Measurements from ENCODE around the gene DTHD1.

DTHD1 gene

GRCh38 chr4:36360755-36361154 is 79.3 kb downstream of the DTHD1 start:
- DNase-seq (ENCODE audit: low spot score): no peak
- CTCF ChIA-PET: no interaction called here
- TF ChIP-seq, protein P1, sequence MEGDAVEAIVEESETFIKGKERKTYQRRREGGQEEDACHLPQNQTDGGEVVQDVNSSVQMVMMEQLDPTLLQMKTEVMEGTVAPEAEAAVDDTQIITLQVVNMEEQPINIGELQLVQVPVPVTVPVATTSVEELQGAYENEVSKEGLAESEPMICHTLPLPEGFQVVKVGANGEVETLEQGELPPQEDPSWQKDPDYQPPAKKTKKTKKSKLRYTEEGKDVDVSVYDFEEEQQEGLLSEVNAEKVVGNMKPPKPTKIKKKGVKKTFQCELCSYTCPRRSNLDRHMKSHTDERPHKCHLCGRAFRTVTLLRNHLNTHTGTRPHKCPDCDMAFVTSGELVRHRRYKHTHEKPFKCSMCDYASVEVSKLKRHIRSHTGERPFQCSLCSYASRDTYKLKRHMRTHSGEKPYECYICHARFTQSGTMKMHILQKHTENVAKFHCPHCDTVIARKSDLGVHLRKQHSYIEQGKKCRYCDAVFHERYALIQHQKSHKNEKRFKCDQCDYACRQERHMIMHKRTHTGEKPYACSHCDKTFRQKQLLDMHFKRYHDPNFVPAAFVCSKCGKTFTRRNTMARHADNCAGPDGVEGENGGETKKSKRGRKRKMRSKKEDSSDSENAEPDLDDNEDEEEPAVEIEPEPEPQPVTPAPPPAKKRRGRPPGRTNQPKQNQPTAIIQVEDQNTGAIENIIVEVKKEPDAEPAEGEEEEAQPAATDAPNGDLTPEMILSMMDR (conservative IDR thresholded peaks at IDR 0.05; ENCODE audit: low read depth): no peak
- no peak overlapping the region for H3K27ac ChIP-seq
- POLR2A ChIA-PET (ENCODE audit: low non-redundant PET): no interaction called here

DNA sequence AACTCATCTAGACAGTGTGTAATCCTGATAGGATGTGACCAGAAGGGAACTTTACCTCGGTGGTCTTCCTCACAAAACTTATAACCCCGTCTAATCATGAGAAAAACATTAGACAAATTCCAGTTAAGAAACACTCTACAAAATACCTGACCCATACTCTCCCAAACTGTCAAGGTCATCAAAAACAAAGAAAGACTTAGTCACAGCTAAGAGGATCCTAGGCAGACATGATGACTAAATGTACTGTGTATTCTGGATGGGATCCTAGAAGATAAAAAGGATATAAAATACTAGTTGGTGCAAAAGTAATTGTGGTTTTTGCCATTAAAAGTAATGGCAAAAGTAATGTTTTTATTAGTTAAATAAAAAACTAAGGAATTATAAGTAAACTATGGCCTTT is 81.6 kb downstream of the DTHD1 start:
- TF ChIP-seq, protein P1 (conservative IDR thresholded peaks at IDR 0.05; ENCODE audit: low read depth): no peak
- CTCF ChIA-PET: interaction anchor here (0.6 to 0.7 kb wide), 2 partner anchors 37 to 1687 kb away, joined by 3 to 6 read pairs; no protein-coding TSS in a partner anchor
- H3K27ac ChIP-seq: no peak overlapping the region
- POLR2A ChIA-PET (ENCODE audit: low non-redundant PET): no interaction called here
- peak; percentile 26 for DNase-seq (ENCODE audit: low spot score)

DNA sequence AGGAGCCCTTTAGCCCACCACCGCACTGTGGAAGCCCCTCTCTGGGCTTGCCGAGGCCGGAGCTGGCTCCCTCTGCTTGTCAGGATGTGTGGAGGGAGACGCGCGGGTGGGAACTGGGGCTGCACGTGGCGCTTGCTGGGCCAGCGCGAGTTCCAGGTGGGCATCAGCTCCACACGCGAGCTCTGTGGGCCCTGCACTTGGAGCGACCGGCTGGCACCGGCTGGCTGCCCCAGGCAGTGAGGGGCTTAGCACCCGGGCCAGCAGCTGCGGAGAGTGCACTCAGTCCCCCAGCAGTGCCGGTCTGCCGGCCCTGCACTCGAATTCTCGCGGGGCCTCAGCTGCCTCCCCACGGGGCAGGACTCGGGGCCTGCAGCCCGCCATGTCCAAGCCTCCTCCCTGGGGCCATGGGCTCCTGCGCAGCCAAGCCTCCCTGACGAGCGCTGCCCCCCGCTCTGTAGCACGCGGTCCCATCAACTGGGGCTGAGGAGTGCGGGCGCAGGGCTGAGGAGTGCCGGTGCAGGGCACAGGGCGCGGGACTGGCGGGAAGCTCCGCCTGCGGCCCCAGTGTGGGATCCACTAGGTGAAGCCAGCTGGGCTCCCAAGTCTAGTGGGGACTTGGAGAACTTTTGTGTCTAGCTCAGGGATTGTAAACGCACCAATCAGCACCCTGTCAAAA is 93.6 kb downstream of the DTHD1 start:
- TF ChIP-seq, protein P1 (conservative IDR thresholded peaks at IDR 0.05; ENCODE audit: low read depth): no peak
- no peak overlapping the region for H3K27ac ChIP-seq
- CTCF ChIA-PET: no interaction called here
- no peak for DNase-seq (ENCODE audit: low spot score)
- POLR2A ChIA-PET (ENCODE audit: low non-redundant PET): no interaction called here

DNA sequence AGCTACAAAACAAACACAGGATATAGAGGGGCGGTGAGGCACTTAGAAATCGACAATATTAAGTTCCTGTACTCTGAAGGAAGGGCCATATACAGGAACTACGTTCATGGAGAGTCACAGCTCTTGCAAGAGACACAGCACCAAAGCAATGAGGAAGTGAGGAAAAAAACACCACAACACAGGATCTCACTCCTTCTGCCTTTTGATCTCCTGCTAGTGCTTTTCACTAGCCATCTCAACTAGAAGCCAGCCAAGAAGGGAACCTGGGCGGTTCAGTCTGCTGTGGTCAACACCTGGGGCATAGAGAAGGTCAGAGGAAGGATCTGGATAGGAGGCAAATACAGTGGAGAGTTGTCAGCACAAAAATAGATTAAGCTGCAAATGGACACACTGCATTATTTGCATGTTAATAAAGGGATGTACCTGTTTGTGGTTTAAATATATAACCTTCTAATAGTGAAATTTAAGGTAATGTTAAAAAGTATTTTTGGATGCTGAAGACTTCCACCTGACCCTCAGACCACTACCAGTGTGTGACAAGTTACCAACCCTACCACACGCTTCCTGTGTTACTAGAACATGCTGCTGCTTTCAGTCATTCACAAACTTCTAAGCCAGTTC is 104.6 kb downstream of the DTHD1 start:
- no peak overlapping the region for H3K27ac ChIP-seq
- DNase-seq (ENCODE audit: low spot score): no peak
- TF ChIP-seq, protein P1 (conservative IDR thresholded peaks at IDR 0.05; ENCODE audit: low read depth): no peak
- POLR2A ChIA-PET (ENCODE audit: low non-redundant PET): no interaction called here
- CTCF ChIA-PET: interaction anchor here (0.6 kb wide), 1 partner anchor 340 kb away, joined by 6 read pairs; no protein-coding TSS in a partner anchor

GRCh38 chr4:36386691-36387090 is 105.3 kb downstream of the DTHD1 start:
- POLR2A ChIA-PET (ENCODE audit: low non-redundant PET): no interaction called here
- H3K27ac ChIP-seq: no peak overlapping the region
- TF ChIP-seq, protein P1 (conservative IDR thresholded peaks at IDR 0.05; ENCODE audit: low read depth): no peak
- CTCF ChIA-PET: interaction anchor here (0.6 to 1.5 kb wide), 2 partner anchors 13 to 340 kb away, joined by 4 to 6 read pairs; no protein-coding TSS in a partner anchor
- no peak for DNase-seq (ENCODE audit: low spot score)

DNA sequence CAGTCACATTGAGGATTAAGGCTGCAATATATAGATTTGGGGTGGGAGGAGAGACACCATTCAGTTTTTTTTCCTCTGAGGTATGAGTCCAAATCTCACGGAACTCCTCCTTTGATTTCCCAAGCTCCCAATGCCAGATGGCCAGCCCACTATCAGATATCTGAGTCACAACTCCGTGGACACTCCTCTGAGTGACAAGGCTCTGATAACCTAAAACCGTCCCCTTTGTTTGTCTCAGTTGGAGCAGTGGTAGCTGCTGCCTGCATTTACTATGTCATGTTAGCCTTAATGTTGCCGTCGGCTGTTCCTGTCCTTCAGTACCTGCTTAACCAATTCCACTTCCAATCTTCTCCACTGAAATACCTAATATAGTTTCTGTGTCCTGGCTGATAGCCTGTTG is 107.3 kb downstream of the DTHD1 start:
- no peak for DNase-seq (ENCODE audit: low spot score)
- ChIA-PET POLR2A (ENCODE audit: low non-redundant PET) (no interaction called here), CTCF (no interaction called here)
- TF ChIP-seq, protein P1 (conservative IDR thresholded peaks at IDR 0.05; ENCODE audit: low read depth): no peak
- no peak overlapping the region for H3K27ac ChIP-seq

Measured in RWPE1 (cell line).